ENCODE data around the gene MAP3K7. TPM values are rescaled to one million over a fixed set of nuclear protein-coding genes. Genes with fewer than 3 reads are reported as not detected.

MAP3K7 gene
- total and polyA plus RNA-seq, 2 experiments from 2014 or later, result 33.2 to 47.1 TPM

- H3K27ac ChIP-seq (ENCODE audit: low read depth), result peak overlapping the region; percentile 90
- peaks cover 13% of the 10 kb centered on the region for H3K4me1 Mint-ChIP-seq
- no peaks in the 10 kb centered on the region for H3K9me3 Mint-ChIP-seq
- peak overlapping the region; percentile 0; the same call in 1 of the 2 replicates for H2AFZ ChIP-seq
- H3K4me2 ChIP-seq, result peak overlapping the region; percentile 77
- peaks cover 6% of the 10 kb centered on the region for H3K27me3 Mint-ChIP-seq (ENCODE audit: insufficient read depth, low read depth, poor library complexity)
- H3K4me3 ChIP-seq, result peak overlapping the region; percentile 90
- peaks cover 9% of the 10 kb centered on the region; the same call in 1 of the 2 replicates for H3K27me3 ChIP-seq (ENCODE audit: insufficient read depth)
- no peaks in the 10 kb centered on the region for H3K36me3 ChIP-seq (ENCODE audit: insufficient read depth)
- H4K20me1 ChIP-seq (replicated peaks; ENCODE audit: insufficient read depth), result peaks cover 24% of the 10 kb centered on the region
- ATAC-seq (peak; percentile 45), DNase-seq (ENCODE audit: low spot score) (peak; percentile 33)
- TF ChIP-seq EZH2 (IDR thresholded peaks at IDR 0.05; ENCODE audit: low read depth, unreplicated experiment) (no peak), ETS1 (IDR thresholded peaks at IDR 0.05) (no peak), ZNF462 (CRISPR knock-in tag; IDR thresholded peaks at IDR 0.05) (no peak), POLR2AphosphoS5 (IDR thresholded peaks at IDR 0.05; ENCODE audit: low read depth) (no peak), ZNF114 (CRISPR knock-in tag; IDR thresholded peaks at IDR 0.05) (no peak), EZH2phosphoT487 (IDR thresholded peaks at IDR 0.05; ENCODE audit: unreplicated experiment) (no peak), NANOG (IDR thresholded peaks at IDR 0.05; ENCODE audit: borderline replicate concordance) (no peak), CREB1 (CRISPR knock-in tag; IDR thresholded peaks at IDR 0.05; ENCODE audit: low read depth) (no peak), STAT1 (IDR thresholded peaks at IDR 0.05; ENCODE audit: unreplicated experiment) (no peak), ZNF331 (CRISPR knock-in tag; IDR thresholded peaks at IDR 0.05; ENCODE audit: low read depth) (no peak), JUNB (IDR thresholded peaks at IDR 0.05; ENCODE audit: unreplicated experiment) (no peak)
- TF ChIP-seq, protein P1, sequence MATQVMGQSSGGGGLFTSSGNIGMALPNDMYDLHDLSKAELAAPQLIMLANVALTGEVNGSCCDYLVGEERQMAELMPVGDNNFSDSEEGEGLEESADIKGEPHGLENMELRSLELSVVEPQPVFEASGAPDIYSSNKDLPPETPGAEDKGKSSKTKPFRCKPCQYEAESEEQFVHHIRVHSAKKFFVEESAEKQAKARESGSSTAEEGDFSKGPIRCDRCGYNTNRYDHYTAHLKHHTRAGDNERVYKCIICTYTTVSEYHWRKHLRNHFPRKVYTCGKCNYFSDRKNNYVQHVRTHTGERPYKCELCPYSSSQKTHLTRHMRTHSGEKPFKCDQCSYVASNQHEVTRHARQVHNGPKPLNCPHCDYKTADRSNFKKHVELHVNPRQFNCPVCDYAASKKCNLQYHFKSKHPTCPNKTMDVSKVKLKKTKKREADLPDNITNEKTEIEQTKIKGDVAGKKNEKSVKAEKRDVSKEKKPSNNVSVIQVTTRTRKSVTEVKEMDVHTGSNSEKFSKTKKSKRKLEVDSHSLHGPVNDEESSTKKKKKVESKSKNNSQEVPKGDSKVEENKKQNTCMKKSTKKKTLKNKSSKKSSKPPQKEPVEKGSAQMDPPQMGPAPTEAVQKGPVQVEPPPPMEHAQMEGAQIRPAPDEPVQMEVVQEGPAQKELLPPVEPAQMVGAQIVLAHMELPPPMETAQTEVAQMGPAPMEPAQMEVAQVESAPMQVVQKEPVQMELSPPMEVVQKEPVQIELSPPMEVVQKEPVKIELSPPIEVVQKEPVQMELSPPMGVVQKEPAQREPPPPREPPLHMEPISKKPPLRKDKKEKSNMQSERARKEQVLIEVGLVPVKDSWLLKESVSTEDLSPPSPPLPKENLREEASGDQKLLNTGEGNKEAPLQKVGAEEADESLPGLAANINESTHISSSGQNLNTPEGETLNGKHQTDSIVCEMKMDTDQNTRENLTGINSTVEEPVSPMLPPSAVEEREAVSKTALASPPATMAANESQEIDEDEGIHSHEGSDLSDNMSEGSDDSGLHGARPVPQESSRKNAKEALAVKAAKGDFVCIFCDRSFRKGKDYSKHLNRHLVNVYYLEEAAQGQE (IDR thresholded peaks at IDR 0.05; ENCODE audit: unreplicated experiment), result no peak
- 0 out of 2 replicates have a peak, but pooled peaks cover 10% of the 10 kb centered on the region for H3K4me1 ChIP-seq (ENCODE audit: insufficient read depth)
- H3K79me2 ChIP-seq (replicated peaks; ENCODE audit: insufficient read depth), result peaks cover 52% of the 10 kb centered on the region
- H3K27ac Mint-ChIP-seq, result peak overlapping the region; percentile 96
- H3F3A ChIP-seq (replicated peaks; ENCODE audit: low read depth), result no peaks in the 10 kb centered on the region
- H3K9me2 ChIP-seq (ENCODE audit: insufficient read depth), result no peaks in the 10 kb centered on the region
- peaks cover 2% of the 10 kb centered on the region; the same call in 1 of the 3 replicates for H3K36me3 Mint-ChIP-seq (ENCODE audit: low read depth)
- H3K4me3 Mint-ChIP-seq, result peak overlapping the region; percentile 98
Measured at GRCh38 chr6:90586546-90586835, 381 bp downstream of the MAP3K7 start.

Data from GM23338 (cell line).